Spleen (tissue), 7 donors: ENCODE results near the gene LRIG1.

Experiments
- CTCF ChIP-seq, 11 experiments: fragments of 200-600 bp in 7 of 11; fragments of 450-650 bp in 4 of 11; sonication (generic) in 4 of 11; IDR thresholded peaks in 8 of 11; conservative IDR thresholded peaks in 3 of 11; 1 replicate in 7 of 11; 2 replicates in 4 of 11; pipeline versions ENCODE4 v1.4.0 to v1.8.0; 2016 to 2021; ENCODE audit warnings: antibody characterized with exemption in 11 of 11, inconsistent platforms in 4 of 11, mild to moderate bottlenecking in 1 of 11
- POLR2A ChIP-seq, 3 donors: fragments of 450-650 bp; IDR thresholded peaks; one replicate each; pipeline ENCODE4 v1.5.1; 2017; ENCODE audit warnings: antibody characterized with exemption in 3 of 3, mild to moderate bottlenecking in 1 of 3
- donor health status: DM: no; HTN: no; CAD: no; lungs with moderate emphysema.
- donor health status: DM: no; HTN: no; CAD: no.
- donor health status: DM: no; HTN: no; CAD: no.

DNA sequence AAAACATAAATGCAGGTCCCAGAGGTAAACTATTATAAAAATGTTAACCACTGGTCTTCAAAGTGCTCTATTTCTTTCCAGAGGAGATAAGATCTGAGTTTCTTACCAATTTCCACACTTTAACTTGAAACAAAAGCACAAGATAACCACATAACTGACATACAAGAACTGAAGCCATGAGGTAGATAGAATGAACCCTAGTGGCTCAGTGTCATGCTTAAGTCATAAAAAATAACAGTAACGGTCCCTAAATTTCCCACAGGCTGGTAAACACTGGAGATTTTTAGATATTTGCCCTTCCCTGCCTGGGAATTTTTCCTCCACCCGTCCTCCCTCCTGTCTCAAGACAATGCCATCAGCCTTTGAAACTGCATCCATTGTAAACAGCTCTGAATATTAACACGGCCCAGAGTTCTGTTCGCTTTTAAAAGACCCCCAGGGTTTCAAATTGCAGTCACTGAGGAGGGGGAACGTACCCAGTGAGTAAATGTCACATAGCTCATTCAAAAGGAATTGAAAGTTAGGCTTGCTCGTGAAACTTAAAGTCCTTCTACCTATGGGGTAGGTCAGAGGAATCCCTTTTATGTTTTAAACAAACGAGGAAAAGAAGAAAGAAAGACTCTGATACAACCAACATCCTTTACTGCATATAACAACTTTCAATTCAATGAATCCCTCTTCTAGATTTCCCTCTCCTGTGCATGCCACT is 5.7 kb downstream of the LRIG1 start:
- TF ChIP-seq CTCF (IDR thresholded peaks at IDR 0.05 in 8 of 11, conservative IDR thresholded peaks at IDR 0.05 in 3 of 11): no peak
- no peak for TF ChIP-seq POLR2A (IDR thresholded peaks at IDR 0.05)
